ENCODE data around the gene MPRIP. TPM values are rescaled to one million over a fixed set of nuclear protein-coding genes. Genes with fewer than 3 reads are reported as not detected.
A peak's percentile ranks its signal among the peaks of the same experiment; 100 is the strongest.

The MPRIP gene
- total and polyA plus RNA-seq, 10 donors, result 52.3 to 309 (median 131) TPM

DNA sequence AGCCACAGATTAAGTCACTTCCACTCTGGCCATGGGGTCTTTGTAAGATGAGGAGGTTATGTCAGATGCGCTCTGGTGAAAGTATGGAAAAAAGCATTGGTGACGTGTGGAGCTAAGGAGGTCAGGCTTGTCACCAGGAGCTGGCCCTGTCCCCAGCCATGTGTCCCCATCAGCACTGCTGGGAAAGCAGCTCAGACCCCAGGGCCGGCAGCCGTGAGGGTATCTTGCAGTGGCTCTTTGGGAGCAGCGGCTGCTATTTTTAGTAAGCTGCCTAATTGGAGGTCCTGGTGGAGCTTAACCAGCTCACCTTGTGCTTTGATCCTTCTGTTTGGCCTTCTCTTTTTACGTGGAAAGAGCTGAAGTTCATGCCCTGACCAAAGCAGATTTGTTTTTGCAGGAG is 60.9 kb downstream of the MPRIP start:
- Histone ChIP-seq H3K36me3 (peaks cover 0 to 55% (median 2%) of the 10 kb centered on the region in 6 donors), H3K27me3 (replicated peaks in 1 of 7) (no peaks in the 10 kb centered on the region), H3K4me3 (no peak overlapping the region), H3K4me1 (peaks cover 9 to 93% (median 50%) of the 10 kb centered on the region in 6 donors), H3K9me3 (no peaks in the 10 kb centered on the region), H3K27ac (peak overlapping the region in 1 of 8 donors; percentile 21)
- intact Hi-C loops (cut with DNase I; ENCODE audit: low total_unique reads), result loop anchor here (10.0 kb wide), 1 partner anchor 48 kb away; no protein-coding TSS in a partner anchor
- WGBS, 5 donors, result 82 to 93% (median 86%) methylated on average over 4 to 6 of the region's 6 CpGs
- TF ChIP-seq POLR2A (IDR thresholded peaks at IDR 0.05), result no peak
- no peak for TF ChIP-seq POLR2AphosphoS5 (IDR thresholded peaks at IDR 0.05)
- TF ChIP-seq, protein P1, sequence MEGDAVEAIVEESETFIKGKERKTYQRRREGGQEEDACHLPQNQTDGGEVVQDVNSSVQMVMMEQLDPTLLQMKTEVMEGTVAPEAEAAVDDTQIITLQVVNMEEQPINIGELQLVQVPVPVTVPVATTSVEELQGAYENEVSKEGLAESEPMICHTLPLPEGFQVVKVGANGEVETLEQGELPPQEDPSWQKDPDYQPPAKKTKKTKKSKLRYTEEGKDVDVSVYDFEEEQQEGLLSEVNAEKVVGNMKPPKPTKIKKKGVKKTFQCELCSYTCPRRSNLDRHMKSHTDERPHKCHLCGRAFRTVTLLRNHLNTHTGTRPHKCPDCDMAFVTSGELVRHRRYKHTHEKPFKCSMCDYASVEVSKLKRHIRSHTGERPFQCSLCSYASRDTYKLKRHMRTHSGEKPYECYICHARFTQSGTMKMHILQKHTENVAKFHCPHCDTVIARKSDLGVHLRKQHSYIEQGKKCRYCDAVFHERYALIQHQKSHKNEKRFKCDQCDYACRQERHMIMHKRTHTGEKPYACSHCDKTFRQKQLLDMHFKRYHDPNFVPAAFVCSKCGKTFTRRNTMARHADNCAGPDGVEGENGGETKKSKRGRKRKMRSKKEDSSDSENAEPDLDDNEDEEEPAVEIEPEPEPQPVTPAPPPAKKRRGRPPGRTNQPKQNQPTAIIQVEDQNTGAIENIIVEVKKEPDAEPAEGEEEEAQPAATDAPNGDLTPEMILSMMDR (IDR thresholded peaks at IDR 0.05 in 8 of 11, conservative IDR thresholded peaks at IDR 0.05 in 3 of 11), result no peak
- DNase-seq, result no peak

- Histone ChIP-seq H3K4me3 (no peak overlapping the region), H3K36me3 (peaks cover 0 to 47% (median 2%) of the 10 kb centered on the region in 6 donors), H3K4me1 (peaks cover 18 to 93% (median 55%) of the 10 kb centered on the region in 6 donors), H3K9me3 (no peaks in the 10 kb centered on the region), H3K27ac (peak overlapping the region in 1 of 8 donors; percentile 28), H3K27me3 (replicated peaks in 1 of 7) (no peaks in the 10 kb centered on the region)
- DNase-seq, result no peak
- WGBS, 5 donors, result 91 to 94% (median 91%) methylated on average over 6 of the region's 6 CpGs
- TF ChIP-seq, protein P1 (IDR thresholded peaks at IDR 0.05 in 8 of 11, conservative IDR thresholded peaks at IDR 0.05 in 3 of 11), result no peak
- TF ChIP-seq POLR2A (IDR thresholded peaks at IDR 0.05) (no peak), POLR2AphosphoS5 (IDR thresholded peaks at IDR 0.05) (no peak)
- intact Hi-C loops (cut with DNase I; ENCODE audit: low total_unique reads), result loop anchor here (10.0 kb wide), 1 partner anchor 49 kb away; no protein-coding TSS in a partner anchor
These were observed 61.8 kb downstream of the MPRIP start for GRCh38 chr17:17104036-17104435.

GRCh38 chr17:17104494-17104893 is 62.2 kb downstream of the MPRIP start:
- WGBS, 5 donors, result 74 to 80% (median 75%) methylated on average over 11 of the region's 11 CpGs
- TF ChIP-seq, protein P1 (IDR thresholded peaks at IDR 0.05 in 8 of 11, conservative IDR thresholded peaks at IDR 0.05 in 3 of 11), result no peak
- no peak for TF ChIP-seq POLR2A (IDR thresholded peaks at IDR 0.05)
- TF ChIP-seq POLR2AphosphoS5 (IDR thresholded peaks at IDR 0.05), result no peak
- intact Hi-C loops (cut with DNase I; ENCODE audit: low total_unique reads), result loop anchor here (10.0 kb wide), 1 partner anchor 50 kb away; no protein-coding TSS in a partner anchor
- H3K9me3 ChIP-seq, result no peaks in the 10 kb centered on the region
- H3K4me3 ChIP-seq, result no peak overlapping the region
- H3K36me3 ChIP-seq, result peaks cover 0 to 47% (median 2%) of the 10 kb centered on the region in 6 donors
- DNase-seq, result no peak
- no peaks in the 10 kb centered on the region for H3K27me3 ChIP-seq (replicated peaks in 1 of 7)
- H3K27ac ChIP-seq, result peak overlapping the region in 2 of 8 donors; percentile 11 to 28
- H3K4me1 ChIP-seq, result peaks cover 23 to 93% (median 59%) of the 10 kb centered on the region in 6 donors

DNA sequence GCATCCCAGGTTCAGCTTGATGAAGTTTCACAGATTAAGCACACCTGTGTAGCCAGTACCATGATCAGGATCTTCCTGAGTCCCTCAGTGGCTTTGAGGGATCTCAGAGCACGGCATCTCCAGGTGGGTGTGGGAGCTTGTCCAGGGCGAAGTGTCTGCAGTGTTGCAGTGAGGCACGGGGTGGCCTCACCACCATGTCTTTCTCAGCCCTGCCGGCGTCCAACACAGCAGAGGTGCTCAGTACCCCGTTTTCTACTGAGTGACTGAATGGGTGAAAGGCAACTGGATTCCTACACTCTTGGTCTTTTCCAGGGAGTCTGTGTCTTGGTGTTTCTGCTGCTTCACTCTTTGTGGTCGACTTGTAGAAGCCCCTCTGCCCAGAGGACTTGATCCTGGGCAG is 63.7 kb downstream of the MPRIP start:
- DNase-seq, result no peak
- TF ChIP-seq POLR2A (IDR thresholded peaks at IDR 0.05), result no peak
- Histone ChIP-seq H3K4me1 (peaks cover 36 to 99% (median 72%) of the 10 kb centered on the region in 6 donors), H3K36me3 (peaks cover 0 to 36% (median 2%) of the 10 kb centered on the region in 6 donors), H3K27me3 (replicated peaks in 1 of 7) (no peaks in the 10 kb centered on the region), H3K9me3 (no peaks in the 10 kb centered on the region), H3K27ac (peak overlapping the region in 6 of 8 donors; percentile 3 to 72 (median 40)), H3K4me3 (no peak overlapping the region)
- intact Hi-C loops (cut with DNase I; ENCODE audit: low total_unique reads), result loop anchor here (10.0 kb wide), 1 partner anchor 51 kb away; no protein-coding TSS in a partner anchor
- 84 to 95% (median 93%) methylated on average over 7 of the region's 7 CpGs for WGBS, 5 donors
